Measurements from ENCODE around the gene KMT2C.

Gene KMT2C

GRCh38 chr7:152105205-152105604 lies 330.6 kb downstream of the KMT2C start:
- TF ChIP-seq CTCF (conservative IDR thresholded peaks at IDR 0.05) (no peak), ZFX (IDR thresholded peaks at IDR 0.05) (no peak)
- no peak overlapping the region for H3K27ac ChIP-seq

- no peak overlapping the region for H3K27ac ChIP-seq
Measured at GRCh38 chr7:152103691-152104090, 332.1 kb downstream of the KMT2C start.

GRCh38 chr7:152103066-152103465 lies 332.7 kb downstream of the KMT2C start:
- H3K27ac ChIP-seq, result no peak overlapping the region
- no peak for TF ChIP-seq ZFX (IDR thresholded peaks at IDR 0.05)
- no peak for TF ChIP-seq CTCF (conservative IDR thresholded peaks at IDR 0.05)

More at GRCh38 chr7:152103691-152104090, 332.1 kb downstream of the KMT2C start:
- TF ChIP-seq ZFX (IDR thresholded peaks at IDR 0.05) (no peak), CTCF (conservative IDR thresholded peaks at IDR 0.05) (no peak)

- no peak overlapping the region for H3K27ac ChIP-seq
- TF ChIP-seq ZFX (IDR thresholded peaks at IDR 0.05), result no peak
- TF ChIP-seq CTCF (conservative IDR thresholded peaks at IDR 0.05), result no peak
Measured at GRCh38 chr7:152097330-152097729, 338.5 kb downstream of the KMT2C start.

GRCh38 chr7:152095771-152096170 lies 340.0 kb downstream of the KMT2C start:
- TF ChIP-seq CTCF (conservative IDR thresholded peaks at IDR 0.05), result no peak
- H3K27ac ChIP-seq, result no peak overlapping the region

GRCh38 chr7:152093717-152094116 lies 342.1 kb downstream of the KMT2C start:
- H3K27ac ChIP-seq, result no peak overlapping the region
- TF ChIP-seq ZFX (IDR thresholded peaks at IDR 0.05) (no peak), CTCF (conservative IDR thresholded peaks at IDR 0.05) (no peak)

GRCh38 chr7:152090747-152091146 lies 345.1 kb downstream of the KMT2C start:
- H3K27ac ChIP-seq, result no peak overlapping the region
- TF ChIP-seq CTCF (conservative IDR thresholded peaks at IDR 0.05), result no peak
